22Rv1 (cell line): ENCODE data around the gene HRCT1.
A peak's percentile ranks its signal among the peaks of the same experiment; 100 is the strongest.

Source experiments
- ZFX ChIP-seq: fragments of 450-650 bp; IDR thresholded peaks from 2 replicates; pipeline ENCODE4 v1.6.1; 2017; ENCODE audit warnings: antibody characterized with exemption, borderline replicate concordance
- TF ChIP-seq, protein P1 (sequence below): fragments of 450-650 bp; IDR thresholded peaks from 2 replicates; pipeline ENCODE4 v1.5.1; 2017; ENCODE audit warnings: mild to moderate bottlenecking

DNA sequence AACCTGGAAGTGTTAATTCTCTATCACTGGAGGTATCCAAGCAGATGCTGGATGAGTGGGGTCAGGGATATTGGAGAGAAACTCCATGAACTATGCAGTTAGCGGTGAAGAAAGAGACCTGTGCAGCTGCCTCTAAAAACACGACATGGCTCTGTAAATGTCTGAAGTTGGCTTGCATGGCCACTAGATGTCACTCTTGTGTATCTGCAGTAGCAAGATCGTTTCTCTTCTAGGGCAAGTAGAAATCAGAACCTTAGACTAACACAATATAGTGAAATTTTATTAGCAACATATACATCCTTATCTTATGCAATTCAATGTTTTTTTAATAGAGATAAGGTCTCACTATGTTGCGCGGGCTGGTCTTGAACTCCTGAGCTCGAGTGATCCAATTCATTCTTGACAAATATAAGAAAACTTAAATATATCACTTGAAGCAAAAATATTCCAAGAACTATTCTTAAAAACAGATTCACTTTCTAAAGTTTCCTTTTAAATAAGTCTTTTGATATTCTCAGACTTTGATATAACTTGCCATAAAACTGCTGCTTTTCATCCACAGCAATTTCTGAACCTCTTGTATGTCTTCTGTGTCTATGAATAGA, 49.0 kb downstream of the HRCT1 start:
- TF ChIP-seq, protein P1, sequence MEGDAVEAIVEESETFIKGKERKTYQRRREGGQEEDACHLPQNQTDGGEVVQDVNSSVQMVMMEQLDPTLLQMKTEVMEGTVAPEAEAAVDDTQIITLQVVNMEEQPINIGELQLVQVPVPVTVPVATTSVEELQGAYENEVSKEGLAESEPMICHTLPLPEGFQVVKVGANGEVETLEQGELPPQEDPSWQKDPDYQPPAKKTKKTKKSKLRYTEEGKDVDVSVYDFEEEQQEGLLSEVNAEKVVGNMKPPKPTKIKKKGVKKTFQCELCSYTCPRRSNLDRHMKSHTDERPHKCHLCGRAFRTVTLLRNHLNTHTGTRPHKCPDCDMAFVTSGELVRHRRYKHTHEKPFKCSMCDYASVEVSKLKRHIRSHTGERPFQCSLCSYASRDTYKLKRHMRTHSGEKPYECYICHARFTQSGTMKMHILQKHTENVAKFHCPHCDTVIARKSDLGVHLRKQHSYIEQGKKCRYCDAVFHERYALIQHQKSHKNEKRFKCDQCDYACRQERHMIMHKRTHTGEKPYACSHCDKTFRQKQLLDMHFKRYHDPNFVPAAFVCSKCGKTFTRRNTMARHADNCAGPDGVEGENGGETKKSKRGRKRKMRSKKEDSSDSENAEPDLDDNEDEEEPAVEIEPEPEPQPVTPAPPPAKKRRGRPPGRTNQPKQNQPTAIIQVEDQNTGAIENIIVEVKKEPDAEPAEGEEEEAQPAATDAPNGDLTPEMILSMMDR: peak; percentile 94
- TF ChIP-seq ZFX: no peak
